HCT116 (cell line): ENCODE measurements around the gene LYVE1. TPM values are rescaled to one million over a fixed set of nuclear protein-coding genes. Genes with fewer than 3 reads are reported as not detected.

Source experiments
- ATAC-seq: fragments of 200-7000 bp; cut with Tn5 transposase; 2 replicates; pipeline ENCODE4 v1.9.1; 2020; ENCODE audit warnings: mild to moderate bottlenecking, moderate library complexity
- BruUV-seq: library from RNA; stranded (reverse); fragments of 400-500 nt; replicated peaks from 2 replicates; lab custom pipeline; 2021; lab: Mats Ljungman, UMichigan
- CTCF ChIA-PET: fragments of 300-600 bp; sonication (Branson Sonifier 250); formaldehyde crosslinking; loops from one replicate; lab custom pipeline; 2021; ENCODE audit warnings: antibody characterized with exemption; lab: Charles Lee
- POLR2A ChIA-PET: fragments of 300-600, 350-600 bp; sonication (Branson Sonifier 250); formaldehyde crosslinking; loops from one replicate; lab custom pipeline; 2021; ENCODE audit warnings: antibody characterized with exemption; lab: Charles Lee
- RAD21 ChIA-PET, 2 experiments: fragments of 300-600 bp; sonication (Branson Sonifier 250); formaldehyde crosslinking; loops; one replicate each; lab custom pipeline; 2023; ENCODE audit warnings: low total read pairs in 2 of 2; ENCODE audit not compliant: uncharacterized antibody in 2 of 2, unreplicated experiment in 2 of 2, low non-redundant PET in 1 of 2; lab: Charles Lee
- DNase-seq: peaks from one replicate; pipeline ENCODE4 v3.0.0-alpha.2; 2010; ENCODE audit warnings: low read depth, low spot score
- H2AFZ ChIP-seq: fragments of 200-600 bp; shearing (Covaris generic), sonication (generic); 2 replicates; pipeline ENCODE4 v1.6.1; 2017; ENCODE audit warnings: low read depth, mixed run types, mixed read lengths, antibody characterized with exemption, low read length; ENCODE audit not compliant: poor library complexity, severe bottlenecking
- H3K27ac ChIP-seq: 2 replicates; pipeline ENCODE4 v1.5.1; 2012; ENCODE audit warnings: low read depth, low read length
- H3K27me3 ChIP-seq: fragments of 200-600 bp; sonication (generic); 2 replicates; pipeline ENCODE4 v1.6.1; 2016; ENCODE audit warnings: mixed run types, low read length, mixed read lengths; ENCODE audit not compliant: insufficient read depth
- H3K36me3 ChIP-seq, 2 experiments: fragments of 200-500 bp in 1 of 2; fragments of 200-600 bp in 1 of 2; sonication (Bioruptor generic) in 1 of 2; sonication (generic) in 1 of 2; 2 replicates each; pipeline versions ENCODE4 v1.5.1 to v1.6.1; 2014 to 2016; ENCODE audit warnings: low read length in 2 of 2, inconsistent platforms in 1 of 2, mixed read lengths in 1 of 2, mixed run types in 1 of 2; ENCODE audit not compliant: insufficient read depth in 2 of 2, control insufficient read depth in 1 of 2
- H3K4me1 ChIP-seq, 2 experiments: fragments of 200-600 bp in 1 of 2; sonication (generic) in 1 of 2; 2 replicates each; pipeline versions ENCODE4 v1.5.1 to v1.6.1; 2012 to 2017; ENCODE audit warnings: low read length in 2 of 2, inconsistent platforms in 1 of 2, mild to moderate bottlenecking in 1 of 2, mixed read lengths in 1 of 2, mixed run types in 1 of 2, moderate library complexity in 1 of 2; ENCODE audit not compliant: insufficient read depth in 2 of 2, control insufficient read depth in 1 of 2
- H3K4me2 ChIP-seq: fragments of 200-600 bp; sonication (generic); 2 replicates; pipeline ENCODE4 v1.6.1; 2017; ENCODE audit warnings: mixed run types, low read length, mixed read lengths
- H3K4me3 ChIP-seq, 2 experiments: fragments of 200-600 bp in 1 of 2; sonication (generic) in 1 of 2; replicated peaks in 1 of 2; 2 replicates each; pipeline ENCODE4 v1.5.1; 2011 to 2016; ENCODE audit warnings: low read length in 2 of 2, control low read depth in 1 of 2, low read depth in 1 of 2, mild to moderate bottlenecking in 1 of 2, mixed read lengths in 1 of 2, mixed run types in 1 of 2
- H3K79me2 ChIP-seq: fragments of 200-600 bp; sonication (generic); 2 replicates; pipeline ENCODE4 v1.6.1; 2017; ENCODE audit warnings: mild to moderate bottlenecking, mixed run types, low read length, moderate library complexity, mixed read lengths; ENCODE audit not compliant: insufficient read depth
- H3K9ac ChIP-seq: fragments of 200-600 bp; sonication (generic); 2 replicates; pipeline ENCODE4 v1.6.1; 2016; ENCODE audit warnings: low read length, mixed read lengths
- H3K9me2 ChIP-seq: fragments of 200-600 bp; sonication (generic), shearing (Covaris generic); 2 replicates; pipeline ENCODE4 v1.6.1; 2017; ENCODE audit warnings: mixed run types, mild to moderate bottlenecking, moderate library complexity; ENCODE audit not compliant: insufficient read depth
- H3K9me3 ChIP-seq, 2 experiments: fragments of 200-500 bp in 1 of 2; fragments of 200-600 bp in 1 of 2; sonication (Bioruptor generic) in 1 of 2; sonication (generic) in 1 of 2; 2 replicates each; pipeline ENCODE4 v1.6.1; 2014 to 2017; ENCODE audit warnings: low read length in 2 of 2, mixed read lengths in 2 of 2, inconsistent platforms in 1 of 2, low read depth in 1 of 2, mild to moderate bottlenecking in 1 of 2, mixed run types in 1 of 2, moderate library complexity in 1 of 2; ENCODE audit not compliant: control insufficient read depth in 1 of 2, insufficient read depth in 1 of 2
- H4K20me1 ChIP-seq: fragments of 200-600 bp; sonication (generic), shearing (Covaris generic); 2 replicates; pipeline ENCODE4 v1.6.1; 2017; ENCODE audit warnings: mixed run types, mild to moderate bottlenecking, moderate library complexity; ENCODE audit not compliant: insufficient read depth
- CEBPB ChIP-seq: IDR thresholded peaks from 2 replicates; pipeline ENCODE4 v1.6.1; 2012; ENCODE audit warnings: low read depth
- EGR1 ChIP-seq: IDR thresholded peaks from 2 replicates; pipeline ENCODE4 v1.6.1; 2012; ENCODE audit warnings: low read depth
- ELF1 ChIP-seq: IDR thresholded peaks from 2 replicates; pipeline ENCODE4 v1.6.1; 2012; ENCODE audit warnings: low read depth, borderline replicate concordance
- POLR2AphosphoS5 ChIP-seq: IDR thresholded peaks from 2 replicates; pipeline ENCODE4 v1.6.1; 2011; ENCODE audit warnings: mild to moderate bottlenecking, low read depth, low read length, moderate library complexity
- RAD21 ChIP-seq: IDR thresholded peaks from 2 replicates; pipeline ENCODE4 v1.6.1; 2012; ENCODE audit warnings: low read depth, mild to moderate bottlenecking
- SRF ChIP-seq: IDR thresholded peaks from 2 replicates; pipeline ENCODE4 v1.6.1; 2012; ENCODE audit warnings: low read depth
- TCF7L2 ChIP-seq: IDR thresholded peaks from 2 replicates; pipeline ENCODE4 v1.7.0; 2011; ENCODE audit warnings: borderline replicate concordance, inconsistent platforms; ENCODE audit not compliant: insufficient read depth, insufficient read length; ENCODE audit errors: extremely low read depth
- ZFX ChIP-seq: fragments of 450-650 bp; IDR thresholded peaks from 2 replicates; pipeline ENCODE4 v1.6.1; 2017
- intact Hi-C: fragments of 100-400 bp; cut with micrococcal nuclease; formaldehyde crosslinking; loops from 2 replicates; pipeline ENCODE4 v1.10.0; 2022
- total RNA-seq: library from RNA; stranded (reverse); gene quantifications from one replicate; pipeline ENCODE4 v1.2.1, GENCODE V29; 2021; ENCODE audit not compliant: unreplicated experiment
- TF ChIP-seq, protein P1 (sequence below), 3 experiments: fragments of 200-600 bp in 1 of 3; sonication (generic) in 1 of 3; IDR thresholded peaks in 2 of 3; conservative IDR thresholded peaks in 1 of 3; 2 replicates each; pipeline ENCODE4 v1.5.1; 2012 to 2017; ENCODE audit warnings: low read depth in 2 of 3, low read length in 2 of 3, antibody characterized with exemption in 1 of 3, borderline replicate concordance in 1 of 3, control low read depth in 1 of 3, mild to moderate bottlenecking in 1 of 3, mixed read lengths in 1 of 3, mixed run types in 1 of 3, moderate library complexity in 1 of 3; ENCODE audit not compliant: insufficient read depth in 1 of 3
- TF ChIP-seq, protein P2 (sequence below): IDR thresholded peaks from 2 replicates; pipeline ENCODE4 v1.6.1; 2011; ENCODE audit warnings: mild to moderate bottlenecking, low read length, moderate library complexity; ENCODE audit not compliant: insufficient replicate concordance; ENCODE audit errors: extremely low read depth

LYVE1 gene
- total RNA-seq, 1 experiment from 2014 or later = 0.34 TPM

DNA sequence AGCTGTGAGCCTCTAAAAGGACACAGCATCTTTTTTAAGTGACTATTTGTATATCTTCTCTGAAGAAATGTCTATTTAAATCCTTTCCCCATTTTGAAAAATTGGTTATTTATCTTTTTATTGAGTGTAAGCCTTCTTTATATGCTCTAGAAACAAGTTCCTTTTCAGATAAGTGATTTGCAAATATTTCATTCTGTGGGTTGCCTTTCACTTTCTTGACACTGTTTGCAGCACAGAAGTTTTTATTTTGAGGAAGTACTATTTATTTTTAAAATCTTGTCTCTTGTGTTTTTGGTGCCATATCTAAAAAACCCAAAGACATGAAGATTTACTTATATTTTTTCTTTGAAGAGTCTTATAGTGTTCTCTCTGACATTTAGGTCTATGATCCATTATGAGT is 40.1 kb upstream of the LYVE1 start:
- Histone ChIP-seq H3K9me2 (no peaks in the 10 kb centered on the region), H3K9ac (no peak overlapping the region), H3K9me3 (no peaks in the 10 kb centered on the region), H4K20me1 (no peaks in the 10 kb centered on the region), H2AFZ (no peak overlapping the region), H3K27me3 (no peaks in the 10 kb centered on the region), H3K36me3 (no peaks in the 10 kb centered on the region), H3K4me3 (no peak overlapping the region), H3K79me2 (no peaks in the 10 kb centered on the region), H3K4me1 (no peaks in the 10 kb centered on the region), H3K27ac (no peak overlapping the region), H3K4me2 (no peak overlapping the region)
- no TSS peak for BruUV-seq
- ChIA-PET RAD21 (no interaction called here), POLR2A (no interaction called here), CTCF (no interaction called here)
- intact Hi-C loops = no loop called here
- ATAC-seq = no peak
- no peak for DNase-seq
- TF ChIP-seq EGR1 (no peak), ZFX (no peak), ELF1 (no peak), SRF (no peak), CEBPB (no peak), POLR2AphosphoS5 (no peak), TCF7L2 (no peak), RAD21 (no peak)
- TF ChIP-seq, protein P1, sequence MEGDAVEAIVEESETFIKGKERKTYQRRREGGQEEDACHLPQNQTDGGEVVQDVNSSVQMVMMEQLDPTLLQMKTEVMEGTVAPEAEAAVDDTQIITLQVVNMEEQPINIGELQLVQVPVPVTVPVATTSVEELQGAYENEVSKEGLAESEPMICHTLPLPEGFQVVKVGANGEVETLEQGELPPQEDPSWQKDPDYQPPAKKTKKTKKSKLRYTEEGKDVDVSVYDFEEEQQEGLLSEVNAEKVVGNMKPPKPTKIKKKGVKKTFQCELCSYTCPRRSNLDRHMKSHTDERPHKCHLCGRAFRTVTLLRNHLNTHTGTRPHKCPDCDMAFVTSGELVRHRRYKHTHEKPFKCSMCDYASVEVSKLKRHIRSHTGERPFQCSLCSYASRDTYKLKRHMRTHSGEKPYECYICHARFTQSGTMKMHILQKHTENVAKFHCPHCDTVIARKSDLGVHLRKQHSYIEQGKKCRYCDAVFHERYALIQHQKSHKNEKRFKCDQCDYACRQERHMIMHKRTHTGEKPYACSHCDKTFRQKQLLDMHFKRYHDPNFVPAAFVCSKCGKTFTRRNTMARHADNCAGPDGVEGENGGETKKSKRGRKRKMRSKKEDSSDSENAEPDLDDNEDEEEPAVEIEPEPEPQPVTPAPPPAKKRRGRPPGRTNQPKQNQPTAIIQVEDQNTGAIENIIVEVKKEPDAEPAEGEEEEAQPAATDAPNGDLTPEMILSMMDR (IDR thresholded peaks at IDR 0.05 in 2 of 3, conservative IDR thresholded peaks at IDR 0.05 in 1 of 3; ENCODE audit: borderline replicate concordance in 1 of 3, insufficient read depth in 1 of 3, low read depth in 2 of 3, low read length in 2 of 3) = no peak
- TF ChIP-seq, protein P2, sequence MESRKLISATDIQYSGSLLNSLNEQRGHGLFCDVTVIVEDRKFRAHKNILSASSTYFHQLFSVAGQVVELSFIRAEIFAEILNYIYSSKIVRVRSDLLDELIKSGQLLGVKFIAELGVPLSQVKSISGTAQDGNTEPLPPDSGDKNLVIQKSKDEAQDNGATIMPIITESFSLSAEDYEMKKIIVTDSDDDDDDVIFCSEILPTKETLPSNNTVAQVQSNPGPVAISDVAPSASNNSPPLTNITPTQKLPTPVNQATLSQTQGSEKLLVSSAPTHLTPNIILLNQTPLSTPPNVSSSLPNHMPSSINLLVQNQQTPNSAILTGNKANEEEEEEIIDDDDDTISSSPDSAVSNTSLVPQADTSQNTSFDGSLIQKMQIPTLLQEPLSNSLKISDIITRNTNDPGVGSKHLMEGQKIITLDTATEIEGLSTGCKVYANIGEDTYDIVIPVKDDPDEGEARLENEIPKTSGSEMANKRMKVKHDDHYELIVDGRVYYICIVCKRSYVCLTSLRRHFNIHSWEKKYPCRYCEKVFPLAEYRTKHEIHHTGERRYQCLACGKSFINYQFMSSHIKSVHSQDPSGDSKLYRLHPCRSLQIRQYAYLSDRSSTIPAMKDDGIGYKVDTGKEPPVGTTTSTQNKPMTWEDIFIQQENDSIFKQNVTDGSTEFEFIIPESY = no peak
